RWPE2 (cell line): ENCODE measurements around the gene CDYL2.

Experiments used
- ATAC-seq: fragments of 200-7000 bp; cut with Tn5 transposase; 3 replicates; pipeline ENCODE4 v1.9.1; 2021; ENCODE audit warnings: low read depth
- DNase-seq: peaks from one replicate; pipeline ENCODE4 v3.0.0-alpha.2; 2020; ENCODE audit warnings: low spot score
- H3K27ac ChIP-seq: fragments of 450-650 bp; 2 replicates; pipeline ENCODE4 v1.5.1; 2017; ENCODE audit warnings: mild to moderate bottlenecking; ENCODE audit not compliant: poor library complexity, severe bottlenecking
- H3K27me3 ChIP-seq: fragments of 250-450 bp; sonication (Bioruptor Pico); 2 replicates; pipeline ENCODE4 v1.5.1; 2021; ENCODE audit warnings: mild to moderate bottlenecking, moderate library complexity; ENCODE audit not compliant: insufficient read depth, poor library complexity, severe bottlenecking
- H3K36me3 ChIP-seq: fragments of 250-450 bp; sonication (Bioruptor Pico); 2 replicates; pipeline ENCODE4 v1.5.1; 2020; ENCODE audit warnings: low read depth, mild to moderate bottlenecking, moderate library complexity
- H3K4me1 ChIP-seq: fragments of 250-450 bp; sonication (Bioruptor Pico); 2 replicates; pipeline ENCODE4 v1.5.1; 2021; ENCODE audit warnings: mild to moderate bottlenecking, moderate library complexity; ENCODE audit not compliant: insufficient read depth, poor library complexity, severe bottlenecking
- H3K4me3 ChIP-seq: fragments of 250-450 bp; sonication (Bioruptor Pico); 2 replicates; pipeline ENCODE4 v1.5.1; 2021; ENCODE audit warnings: mild to moderate bottlenecking, moderate library complexity; ENCODE audit not compliant: severe bottlenecking
- H3K9me3 ChIP-seq: fragments of 250-450 bp; sonication (Bioruptor Pico); 2 replicates; pipeline ENCODE4 v1.5.1; 2021; ENCODE audit warnings: mild to moderate bottlenecking, moderate library complexity; ENCODE audit not compliant: severe bottlenecking
- TF ChIP-seq, protein P1 (sequence below): fragments of 450-650 bp; IDR thresholded peaks from one replicate; pipeline ENCODE4 v1.5.1; 2017; ENCODE audit warnings: mild to moderate bottlenecking, moderate library complexity; ENCODE audit not compliant: poor library complexity, severe bottlenecking

CDYL2 gene

DNA sequence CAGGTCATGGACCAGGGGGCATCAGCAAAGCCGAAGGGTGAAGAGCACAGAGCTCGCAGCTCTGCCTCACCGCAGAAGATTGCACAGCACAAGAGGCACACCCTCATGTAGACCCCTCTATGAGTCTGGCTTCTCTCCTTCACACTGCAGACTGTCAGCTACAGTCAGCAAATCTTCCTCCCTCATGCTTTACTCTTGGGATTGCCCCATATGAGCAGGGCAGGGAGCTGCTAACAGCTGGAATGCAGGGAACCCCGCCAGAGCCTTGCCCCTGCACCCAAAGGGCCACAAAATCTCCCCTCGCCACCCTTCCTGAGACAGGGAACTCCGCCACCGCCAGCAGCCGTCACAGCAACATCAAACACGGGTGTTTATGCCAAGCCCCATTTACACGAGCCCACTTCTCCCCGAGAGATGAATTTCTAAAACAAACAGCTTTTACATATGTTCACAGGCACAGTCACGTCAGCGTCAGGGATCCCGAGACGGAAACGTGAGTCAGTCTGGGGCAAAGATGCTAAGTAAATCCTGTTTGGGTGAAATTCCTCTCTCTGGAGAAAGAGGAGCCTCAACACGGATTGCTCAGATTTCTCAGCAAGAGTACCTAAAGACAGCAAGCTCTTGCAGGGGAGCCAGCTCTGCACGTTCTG lies 121.9 kb downstream of the CDYL2 start:
- ATAC-seq = peak; percentile 84
- Histone ChIP-seq H3K27me3 (no peaks in the 10 kb centered on the region), H3K36me3 (no peaks in the 10 kb centered on the region), H3K27ac (no peak overlapping the region), H3K9me3 (no peaks in the 10 kb centered on the region), H3K4me3 (no peak overlapping the region), H3K4me1 (peaks cover 5% of the 10 kb centered on the region)
- TF ChIP-seq, protein P1, sequence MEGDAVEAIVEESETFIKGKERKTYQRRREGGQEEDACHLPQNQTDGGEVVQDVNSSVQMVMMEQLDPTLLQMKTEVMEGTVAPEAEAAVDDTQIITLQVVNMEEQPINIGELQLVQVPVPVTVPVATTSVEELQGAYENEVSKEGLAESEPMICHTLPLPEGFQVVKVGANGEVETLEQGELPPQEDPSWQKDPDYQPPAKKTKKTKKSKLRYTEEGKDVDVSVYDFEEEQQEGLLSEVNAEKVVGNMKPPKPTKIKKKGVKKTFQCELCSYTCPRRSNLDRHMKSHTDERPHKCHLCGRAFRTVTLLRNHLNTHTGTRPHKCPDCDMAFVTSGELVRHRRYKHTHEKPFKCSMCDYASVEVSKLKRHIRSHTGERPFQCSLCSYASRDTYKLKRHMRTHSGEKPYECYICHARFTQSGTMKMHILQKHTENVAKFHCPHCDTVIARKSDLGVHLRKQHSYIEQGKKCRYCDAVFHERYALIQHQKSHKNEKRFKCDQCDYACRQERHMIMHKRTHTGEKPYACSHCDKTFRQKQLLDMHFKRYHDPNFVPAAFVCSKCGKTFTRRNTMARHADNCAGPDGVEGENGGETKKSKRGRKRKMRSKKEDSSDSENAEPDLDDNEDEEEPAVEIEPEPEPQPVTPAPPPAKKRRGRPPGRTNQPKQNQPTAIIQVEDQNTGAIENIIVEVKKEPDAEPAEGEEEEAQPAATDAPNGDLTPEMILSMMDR = no peak
- DNase-seq = no peak

DNA sequence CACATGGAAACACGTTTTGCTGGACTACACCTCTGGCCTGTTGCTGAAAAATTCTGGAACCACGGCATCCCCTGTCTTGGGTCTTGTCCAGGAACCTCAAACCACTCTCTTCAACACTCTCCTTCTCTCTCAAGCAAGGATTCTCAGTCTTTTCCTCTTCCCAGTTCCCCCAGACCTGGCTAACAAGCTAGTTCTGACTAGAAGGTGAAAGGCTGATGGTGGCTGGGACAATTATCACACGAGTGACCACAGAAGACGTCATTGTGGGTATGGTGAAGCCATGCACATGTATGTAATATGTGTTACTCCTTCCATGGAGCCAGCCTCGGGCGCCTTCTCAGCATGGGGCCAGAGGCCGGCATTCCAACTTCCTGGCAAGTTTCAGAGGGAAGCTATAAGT lies 123.0 kb downstream of the CDYL2 start:
- no peak for ATAC-seq
- TF ChIP-seq, protein P1 = no peak
- H3K4me1 ChIP-seq = peaks cover 5% of the 10 kb centered on the region

DNA sequence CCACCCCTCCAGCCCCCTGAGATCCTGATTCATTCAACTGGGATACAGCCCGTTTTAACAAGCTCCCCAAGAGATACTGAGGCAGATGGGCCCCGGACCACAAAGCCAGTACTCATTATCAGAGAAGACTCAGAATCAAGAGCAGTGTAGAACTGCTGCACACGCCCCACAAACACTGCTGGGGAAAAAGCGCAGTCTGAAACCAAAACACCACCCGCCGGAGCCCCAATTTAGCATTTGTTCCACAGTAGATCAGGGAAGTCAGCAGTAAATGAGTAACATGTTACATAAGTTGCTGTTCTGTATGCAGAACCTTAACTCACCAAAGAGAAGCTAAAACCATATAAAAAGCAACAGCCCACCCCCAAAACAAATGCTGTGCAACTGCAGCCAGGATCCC lies 123.6 kb downstream of the CDYL2 start:
- no peak for DNase-seq
- H3K9me3 ChIP-seq = no peaks in the 10 kb centered on the region
- TF ChIP-seq, protein P1 = no peak
- no peak for ATAC-seq
- peaks cover 5% of the 10 kb centered on the region for H3K4me1 ChIP-seq
- no peaks in the 10 kb centered on the region for H3K27me3 ChIP-seq
- no peaks in the 10 kb centered on the region for H3K36me3 ChIP-seq
- H3K4me3 ChIP-seq = no peak overlapping the region
- no peak overlapping the region for H3K27ac ChIP-seq

More for the DNA sequence above, 123.0 kb downstream of the CDYL2 start:
- H3K36me3 ChIP-seq = no peaks in the 10 kb centered on the region
- no peaks in the 10 kb centered on the region for H3K9me3 ChIP-seq
- no peaks in the 10 kb centered on the region for H3K27me3 ChIP-seq
- H3K27ac ChIP-seq = no peak overlapping the region
- no peak overlapping the region for H3K4me3 ChIP-seq
- no peak for DNase-seq

DNA sequence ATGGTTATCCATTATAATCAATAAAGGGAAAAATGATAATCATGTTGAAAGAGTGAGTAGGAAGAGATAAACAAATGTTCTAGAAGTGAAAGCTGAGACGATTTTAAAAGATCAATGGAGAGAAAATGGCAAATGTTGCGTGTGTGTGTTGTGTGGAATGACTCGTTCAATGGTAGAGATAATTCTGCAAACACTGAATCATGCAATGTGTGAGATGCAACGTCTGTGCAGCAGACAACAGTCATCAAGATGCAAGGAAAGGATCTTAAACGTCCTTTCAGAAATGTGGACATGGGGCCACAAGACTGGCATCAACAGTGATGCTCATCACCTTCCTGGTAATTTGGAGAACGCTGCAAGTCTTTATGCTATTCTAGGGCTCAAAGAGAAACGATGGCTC lies 124.4 kb downstream of the CDYL2 start:
- H3K4me3 ChIP-seq = no peak overlapping the region
- TF ChIP-seq, protein P1 = no peak
- no peak overlapping the region for H3K27ac ChIP-seq
- H3K9me3 ChIP-seq = no peaks in the 10 kb centered on the region
- H3K4me1 ChIP-seq = peaks cover 5% of the 10 kb centered on the region
- H3K27me3 ChIP-seq = no peaks in the 10 kb centered on the region
- H3K36me3 ChIP-seq = no peaks in the 10 kb centered on the region
- DNase-seq (no peak), ATAC-seq (no peak)

DNA sequence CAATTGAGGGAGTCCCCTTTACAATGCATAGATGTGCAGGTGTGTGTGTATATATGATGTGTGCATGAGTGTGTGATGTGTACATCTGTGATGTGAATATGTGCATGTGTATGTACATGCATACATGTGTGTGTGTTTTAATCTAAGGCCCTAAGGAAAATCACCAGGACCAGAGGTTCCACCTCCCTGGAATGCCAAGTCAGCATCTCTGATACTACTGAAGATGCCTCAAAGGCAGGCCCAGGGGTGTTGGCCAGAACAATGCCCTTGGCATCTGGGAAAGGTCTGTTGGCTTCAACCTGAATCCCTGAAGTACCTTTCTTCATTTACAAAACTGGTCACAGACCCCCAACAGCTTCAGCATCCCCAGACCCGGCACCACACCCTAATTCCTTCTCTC lies 129.5 kb downstream of the CDYL2 start:
- Histone ChIP-seq H3K36me3 (no peaks in the 10 kb centered on the region), H3K27me3 (no peaks in the 10 kb centered on the region), H3K27ac (no peak overlapping the region), H3K4me3 (no peak overlapping the region), H3K9me3 (no peaks in the 10 kb centered on the region), H3K4me1 (no peaks in the 10 kb centered on the region)
- DNase-seq = no peak
- no peak for ATAC-seq
- TF ChIP-seq, protein P1 = no peak
